ENCODE results near the gene PDE1A. TPM values are rescaled to one million over a fixed set of nuclear protein-coding genes. Genes with fewer than 3 reads are reported as not detected.
"Not testable (repeated sequence)": the region's sequence is repeated elsewhere in the genome, so short reads cannot be mapped to it uniquely, and the experiment has no call there.

Gene PDE1A
- total and polyA plus RNA-seq, 4 donors = 0.64 to 5.2 (median 1.7) TPM

GRCh38 chr2:182280118-182280517 lies 146.7 kb downstream of the PDE1A start:
- Histone ChIP-seq H3K9me3 (ENCODE audit: control insufficient read depth in 4 of 4, low read length in 3 of 4) (peaks cover 0 to 6% (median 2%) of the 10 kb centered on the region in 4 donors), H3K4me1 (ENCODE audit: control insufficient read depth in 4 of 4, insufficient read depth in 4 of 4, low read length in 3 of 4) (no peaks in the 10 kb centered on the region), H3K4me3 (ENCODE audit: low read depth in 1 of 3, low read length in 3 of 3) (no peak overlapping the region), H3K9ac (ENCODE audit: low read depth in 1 of 2, low read length in 2 of 2) (no peak overlapping the region), H3K27ac (ENCODE audit: low read depth in 1 of 2, low read length in 2 of 2) (no peak overlapping the region), H3K27me3 (ENCODE audit: control insufficient read depth in 4 of 4, insufficient read depth in 4 of 4, low read length in 3 of 4) (no peaks in the 10 kb centered on the region), H3K36me3 (ENCODE audit: control insufficient read depth in 4 of 4, insufficient read depth in 3 of 4, low read depth in 1 of 4, low read length in 3 of 4) (no peaks in the 10 kb centered on the region)
- TF ChIP-seq FOXA1 (IDR thresholded peaks at IDR 0.05) (no peak), HNF4G (IDR thresholded peaks at IDR 0.05) (no peak), FOXA2 (IDR thresholded peaks at IDR 0.05) (no peak), ATF3 (IDR thresholded peaks at IDR 0.05) (no peak), HNF4A (conservative IDR thresholded peaks at IDR 0.05) (no peak), RAD21 (IDR thresholded peaks at IDR 0.05) (no peak), TAF1 (conservative IDR thresholded peaks at IDR 0.05) (no peak), REST (IDR thresholded peaks at IDR 0.05) (no peak), YY1 (IDR thresholded peaks at IDR 0.05) (no peak), JUND (IDR thresholded peaks at IDR 0.05) (no peak), GABPA (IDR thresholded peaks at IDR 0.05 in 1 of 2, conservative IDR thresholded peaks at IDR 0.05 in 1 of 2) (no peak), SP1 (IDR thresholded peaks at IDR 0.05) (no peak), ZBTB33 (IDR thresholded peaks at IDR 0.05) (no peak), CTCF (IDR thresholded peaks at IDR 0.05; ENCODE audit: low read depth, low read length, missing input control) (no peak), RXRA (IDR thresholded peaks at IDR 0.05) (no peak), EGR1 (IDR thresholded peaks at IDR 0.05; ENCODE audit: low read depth in 2 of 2) (no peak), NR2F2 (IDR thresholded peaks at IDR 0.05) (no peak)
- TF ChIP-seq, protein P1, sequence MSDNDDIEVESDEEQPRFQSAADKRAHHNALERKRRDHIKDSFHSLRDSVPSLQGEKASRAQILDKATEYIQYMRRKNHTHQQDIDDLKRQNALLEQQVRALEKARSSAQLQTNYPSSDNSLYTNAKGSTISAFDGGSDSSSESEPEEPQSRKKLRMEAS (IDR thresholded peaks at IDR 0.05) = no peak
- no peak for DNase-seq (ENCODE audit: low spot score)

DNA sequence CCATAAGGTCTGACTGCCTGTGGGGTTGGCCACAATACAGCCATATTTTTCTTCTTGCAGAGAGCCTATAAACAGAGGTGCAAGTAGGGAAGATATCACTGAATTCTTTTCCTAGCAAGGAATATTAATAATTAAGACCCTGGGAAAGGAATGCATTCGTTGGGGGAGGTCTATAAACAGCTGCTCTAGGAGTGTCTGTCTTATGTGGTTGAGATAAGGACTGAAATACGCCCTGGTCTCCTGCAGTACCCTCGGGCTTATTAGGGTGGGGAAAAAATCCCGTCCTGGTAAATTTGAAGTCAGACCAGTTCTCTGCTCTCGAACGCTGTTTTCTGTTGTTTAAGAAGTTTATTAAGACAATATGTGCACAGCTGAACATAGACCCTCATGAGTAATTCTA lies 150.2 kb downstream of the PDE1A start:
- not testable (repeated sequence) for H3K4me1 ChIP-seq (ENCODE audit: control insufficient read depth in 4 of 4, insufficient read depth in 4 of 4, low read length in 3 of 4); H3K27ac ChIP-seq (ENCODE audit: low read depth in 1 of 2, low read length in 2 of 2); H3K9ac ChIP-seq (ENCODE audit: low read depth in 1 of 2, low read length in 2 of 2); H3K4me3 ChIP-seq (ENCODE audit: low read depth in 1 of 3, low read length in 3 of 3); H3K36me3 ChIP-seq (ENCODE audit: control insufficient read depth in 4 of 4, insufficient read depth in 3 of 4, low read depth in 1 of 4, low read length in 3 of 4); H3K9me3 ChIP-seq (ENCODE audit: control insufficient read depth in 4 of 4, low read length in 3 of 4); H3K27me3 ChIP-seq (ENCODE audit: control insufficient read depth in 4 of 4, insufficient read depth in 4 of 4, low read length in 3 of 4); DNase-seq (ENCODE audit: low spot score)
- WGBS = 71% methylated on average over 6 of the region's 6 CpGs
